Pulmonary artery endothelial cell (primary cell): ENCODE results near the gene EPS8L2. TPM values are rescaled to one million over a fixed set of nuclear protein-coding genes. Genes with fewer than 3 reads are reported as not detected.

Source experiments
- DNase-seq: peaks from one replicate; pipeline ENCODE4 v3.0.0-alpha.2; 2011; ENCODE audit warnings: low read depth, low spot score
- total RNA-seq: library from RNA; depleted of rRNA; stranded (reverse); fragments of >200 nt; gene quantifications from 2 replicates; pipeline ENCODE4 v1.2.3, GENCODE V29; 2014

The EPS8L2 gene
- 2.0 and 3.0 TPM in 2 replicates for total RNA-seq

DNA sequence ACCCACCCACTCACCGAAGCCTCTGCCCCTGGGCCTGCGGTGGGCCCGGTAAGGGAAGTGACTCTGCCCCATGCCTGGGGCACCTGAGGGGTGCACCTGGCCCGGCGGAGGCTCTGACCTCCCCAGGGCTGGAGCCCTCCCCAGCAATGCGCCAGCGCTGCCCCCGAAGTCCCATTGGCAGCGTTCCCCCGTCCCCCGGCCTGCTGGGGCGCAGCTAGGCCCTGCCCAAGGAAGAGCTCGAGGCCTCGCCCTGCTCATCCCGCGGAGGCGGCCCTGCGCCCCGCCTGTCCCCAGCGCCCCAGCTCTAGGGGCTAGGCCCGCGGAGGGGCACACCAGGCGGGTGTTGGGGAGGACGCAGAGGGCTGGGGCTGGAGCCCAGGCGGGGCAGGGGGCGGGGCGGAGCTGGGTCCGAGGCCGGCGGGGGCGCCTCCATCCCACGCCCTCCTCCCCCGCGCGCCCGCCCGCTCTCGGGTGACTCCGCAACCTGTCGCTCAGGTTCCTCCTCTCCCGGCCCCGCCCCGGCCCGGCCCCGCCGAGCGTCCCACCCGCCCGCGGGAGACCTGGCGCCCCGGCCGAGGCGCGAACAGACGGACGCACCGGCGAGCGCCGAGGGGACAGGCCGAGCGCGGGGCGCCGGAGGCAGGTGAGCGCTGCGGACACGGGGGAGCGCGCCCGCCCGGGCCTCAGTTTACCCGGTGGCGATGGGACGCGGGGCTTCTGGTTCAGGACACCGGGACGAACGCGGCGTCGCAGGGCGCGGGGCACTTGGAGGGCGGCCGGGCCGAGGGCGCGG is at the start of gene EPS8L2:
TSS of gene EPS8L2 (plus strand) at position 586 of the 793 bp plus-strand sequence. CDS start 3,177 bp downstream, outside the sequence.
- DNase-seq = no peak

DNA sequence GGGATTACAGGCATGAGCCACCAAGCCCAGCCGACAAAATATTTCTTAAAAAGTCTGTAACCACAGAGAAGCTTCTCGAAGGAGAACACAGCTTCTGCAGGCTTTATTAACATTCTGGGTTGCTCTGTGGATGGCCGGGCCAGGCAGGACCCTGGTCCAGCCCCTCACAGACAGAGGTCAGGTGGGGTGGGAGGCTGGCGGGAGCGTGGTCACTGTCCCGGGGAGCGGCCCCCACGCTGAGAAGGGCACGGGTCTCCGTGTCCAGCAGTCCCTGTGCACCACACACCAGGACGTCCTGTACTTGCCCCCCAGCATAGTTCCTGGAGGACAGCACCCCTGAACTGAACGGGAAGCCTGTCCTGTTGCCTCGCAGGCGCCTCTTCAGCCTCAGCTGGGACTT is 49.6 kb upstream of the EPS8L2 start:
- DNase-seq = no peak

DNA sequence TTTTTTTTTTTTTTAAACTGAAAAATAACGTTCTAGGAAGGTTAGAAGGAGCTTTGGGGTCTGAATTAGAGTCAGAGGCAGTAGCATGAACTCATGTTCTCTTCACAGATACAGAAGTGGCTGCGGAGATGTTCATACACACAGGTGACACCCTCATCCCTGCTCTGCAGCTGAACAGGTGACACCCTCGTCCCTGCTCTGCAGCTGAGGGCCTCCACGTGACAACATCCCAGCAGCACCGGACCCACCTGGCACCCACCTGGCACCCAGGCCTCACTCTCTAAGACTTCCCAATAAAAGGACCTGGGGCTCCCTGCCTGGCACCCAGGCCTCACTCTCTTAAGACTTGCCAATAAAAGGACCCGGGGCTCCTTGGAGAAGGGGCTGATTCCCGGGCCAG is 49.2 kb upstream of the EPS8L2 start:
- DNase-seq = no peak

DNA sequence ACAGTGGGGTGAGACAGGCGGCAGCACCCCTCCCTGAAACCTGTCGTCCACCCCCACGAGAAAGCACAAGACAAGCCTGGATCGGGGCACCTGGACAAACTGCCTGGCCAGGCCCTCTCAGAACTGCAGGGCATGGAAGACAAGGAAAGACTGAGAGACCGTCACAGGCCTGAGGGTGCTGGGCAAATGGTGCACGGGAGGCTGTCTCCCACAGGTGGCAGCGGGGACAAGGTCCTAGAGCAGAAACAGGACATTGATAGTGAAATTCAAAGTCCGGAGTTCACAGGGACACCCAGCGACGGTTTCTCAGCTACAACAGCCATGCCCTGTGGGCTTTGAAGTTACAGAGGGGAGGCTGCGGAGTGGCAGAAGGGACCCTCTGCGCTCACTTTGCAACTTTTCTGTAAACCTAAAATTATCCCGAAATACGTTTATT is 48.3 kb upstream of the EPS8L2 start:
- no peak for DNase-seq

DNA sequence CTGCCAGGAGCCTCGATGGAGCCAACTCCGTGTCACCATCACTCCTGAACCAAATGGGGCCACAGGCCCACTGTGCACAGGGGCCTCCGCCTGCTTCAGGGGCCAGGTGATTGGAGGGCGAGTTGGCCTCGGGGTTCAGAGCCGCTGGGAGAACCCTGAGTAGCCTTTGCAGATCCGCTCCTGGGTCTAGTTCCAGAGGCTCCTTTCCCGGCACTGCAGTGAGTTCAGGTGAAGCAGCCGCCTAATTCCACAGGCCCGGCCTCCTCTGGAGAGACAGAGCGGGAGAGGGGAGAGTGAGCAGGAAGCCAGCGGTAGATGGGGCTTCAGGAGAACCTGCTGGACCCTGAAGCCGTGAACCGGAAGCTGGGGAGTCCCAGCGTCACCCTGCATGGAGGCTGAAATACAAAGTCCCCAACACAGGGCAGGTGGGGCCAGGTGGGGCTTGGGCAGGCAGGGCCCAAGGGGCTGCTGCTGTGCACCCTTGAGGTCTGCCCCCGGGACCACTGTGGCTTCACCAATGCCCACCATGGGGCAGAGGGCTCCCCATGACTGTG is 46.4 kb upstream of the EPS8L2 start:
- DNase-seq = no peak

DNA sequence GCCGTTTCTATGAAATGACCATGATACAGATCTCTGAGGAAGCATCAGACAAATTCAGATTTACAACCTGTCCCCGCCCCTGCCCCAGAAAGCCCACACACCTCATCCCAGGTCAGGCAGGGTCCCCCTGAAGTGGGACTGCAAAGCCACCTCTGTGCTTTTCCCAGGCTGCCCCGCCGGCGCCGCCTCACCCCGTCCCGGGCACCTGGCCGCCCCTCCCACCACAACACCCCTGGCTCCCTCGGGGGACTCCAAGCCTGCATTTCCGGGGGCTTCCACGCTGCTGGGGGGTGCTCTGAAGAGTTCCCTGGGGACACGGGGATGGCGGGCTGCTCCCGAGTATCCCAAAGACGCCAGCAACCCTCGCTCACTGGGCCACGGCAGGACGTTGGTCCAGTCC is 45.8 kb upstream of the EPS8L2 start:
- DNase-seq = no peak

DNA sequence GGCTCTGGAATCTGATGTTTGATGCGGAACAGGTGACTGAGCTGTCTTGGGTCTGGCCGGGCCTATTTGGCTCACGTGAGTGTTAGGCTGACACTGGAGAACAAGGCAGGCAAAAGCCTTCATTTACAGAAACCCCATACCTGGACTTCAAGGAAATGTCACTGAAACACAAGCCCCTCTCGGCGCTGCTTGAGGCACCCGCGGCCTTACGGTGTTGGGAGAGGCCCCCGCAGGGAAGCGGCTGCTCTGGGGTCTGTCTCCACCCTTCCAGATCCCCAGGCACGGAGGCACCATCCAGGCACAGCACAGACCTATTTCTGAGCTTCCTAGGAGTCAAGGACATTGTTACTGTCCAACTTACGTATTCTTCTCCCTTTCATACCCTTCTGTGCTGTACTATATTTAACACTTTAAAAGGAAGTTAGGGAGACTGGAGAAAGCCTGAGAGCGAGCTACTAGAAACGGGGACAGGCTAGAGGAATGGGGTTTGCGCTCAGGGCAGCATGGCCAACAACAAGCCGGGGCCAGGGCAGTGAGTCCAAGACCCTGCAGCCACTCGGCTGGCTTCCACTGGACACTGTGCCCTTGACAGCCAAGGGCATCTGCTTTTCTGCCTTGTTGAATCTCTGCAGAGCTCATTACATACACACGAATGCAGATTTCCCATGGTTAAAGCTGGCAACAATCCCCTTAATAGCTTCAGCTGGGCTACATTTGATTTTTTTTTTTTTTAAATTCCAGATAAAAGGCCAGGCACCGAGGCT is 45.2 kb upstream of the EPS8L2 start:
- DNase-seq = no peak

DNA sequence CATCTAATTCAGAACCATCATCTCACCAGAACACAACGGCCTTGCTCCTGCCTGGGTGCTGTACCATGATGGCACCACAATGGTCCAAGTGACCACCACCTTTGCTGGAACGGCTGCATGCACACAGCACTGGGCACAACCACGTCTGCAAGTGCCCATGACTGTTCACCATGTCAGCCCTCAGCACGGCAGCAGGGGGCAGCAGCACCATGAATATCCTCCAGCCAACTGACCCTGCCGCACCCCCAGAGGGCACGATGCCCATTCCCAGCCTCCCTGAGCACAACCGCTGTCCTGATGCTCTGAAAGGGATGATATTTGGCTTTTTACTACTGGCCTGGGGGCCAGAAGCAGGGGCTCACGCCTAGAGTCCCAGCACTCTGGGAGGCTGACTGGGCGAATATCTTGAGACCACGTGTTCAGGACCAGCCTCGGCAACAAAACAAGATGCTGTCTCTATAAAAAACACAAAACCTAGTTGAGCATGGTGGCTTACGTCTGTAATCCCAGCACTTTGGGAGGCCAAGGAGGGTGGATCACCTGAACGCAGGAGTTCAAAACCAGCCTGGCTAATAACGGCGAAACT is 43.2 kb upstream of the EPS8L2 start:
- DNase-seq = peak; percentile 27

DNA sequence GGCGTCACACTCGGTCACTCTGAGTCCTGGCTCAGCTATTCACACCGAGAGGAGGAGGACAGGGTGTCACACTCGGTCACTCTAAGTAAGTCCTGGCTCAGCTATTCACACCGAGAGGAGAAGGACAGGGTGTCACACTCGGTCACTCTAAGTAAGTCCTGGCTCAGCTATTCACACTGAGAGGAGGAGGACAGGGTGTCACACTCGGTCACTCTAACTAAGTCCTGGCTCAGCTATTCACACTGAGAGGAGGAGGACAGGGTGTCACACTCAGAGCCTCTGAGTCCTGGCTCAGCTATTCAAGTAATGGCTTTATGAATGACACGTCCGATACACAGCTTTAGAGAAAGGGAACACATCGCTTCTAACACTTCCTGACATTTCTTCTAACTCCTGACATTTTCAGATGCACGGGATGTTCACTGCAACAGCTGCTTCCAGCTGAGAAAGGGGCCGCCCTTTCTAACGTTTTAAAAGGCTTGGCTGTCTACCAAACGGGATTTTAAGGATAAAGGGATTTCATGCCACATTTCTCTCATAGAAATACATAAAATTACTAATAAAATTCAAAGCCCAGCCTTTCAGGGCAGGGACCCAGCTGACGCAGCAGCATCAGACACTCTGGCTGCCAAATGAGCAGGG is 40.8 kb upstream of the EPS8L2 start:
- DNase-seq = no peak

DNA sequence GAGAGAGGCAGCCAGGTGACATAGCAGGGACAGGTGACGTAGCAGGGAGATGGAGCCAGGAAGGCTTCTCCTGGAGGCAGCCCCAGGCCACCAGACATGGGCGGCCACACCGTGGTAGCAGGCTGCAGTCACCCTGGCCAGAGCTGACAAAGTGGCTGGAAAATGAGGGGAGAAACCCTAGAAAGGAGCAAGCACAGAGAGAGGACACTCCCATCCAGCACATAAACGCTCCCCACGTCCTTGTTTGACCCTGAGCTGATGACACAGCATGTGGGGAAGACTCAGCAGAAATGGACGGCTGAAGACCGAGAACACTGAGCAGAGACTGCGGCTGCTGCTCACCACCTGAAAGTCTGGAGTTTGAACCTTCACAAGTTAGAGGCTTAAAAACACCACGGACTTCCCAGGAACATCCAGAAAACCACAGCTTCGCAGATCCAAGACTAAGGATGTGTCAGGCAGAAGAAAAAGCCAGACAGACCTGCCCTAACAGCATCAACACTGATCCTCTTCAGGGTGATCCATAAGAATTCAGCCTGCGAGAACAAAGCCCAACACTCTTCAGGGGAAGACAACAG is 40.2 kb upstream of the EPS8L2 start:
- DNase-seq = no peak

DNA sequence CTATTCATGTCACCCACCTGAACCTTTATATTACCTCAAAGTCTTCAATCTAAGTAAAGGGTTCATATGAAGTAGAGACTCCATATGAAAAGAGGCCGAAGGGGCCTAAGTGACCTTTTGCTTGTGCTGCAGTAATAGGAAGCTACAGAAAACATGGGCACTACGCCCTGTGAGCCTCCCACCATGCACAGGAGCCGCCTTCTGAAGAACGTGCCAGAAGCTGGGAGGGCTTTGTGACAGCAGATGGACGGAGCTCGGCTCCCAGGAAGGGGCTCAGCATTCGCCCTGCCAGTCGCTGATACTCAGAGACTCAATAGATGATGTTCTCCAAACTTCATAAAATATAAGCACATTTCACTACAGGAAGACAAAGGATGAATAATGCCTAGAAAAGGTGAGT is 32.2 kb upstream of the EPS8L2 start:
- DNase-seq = no peak

DNA sequence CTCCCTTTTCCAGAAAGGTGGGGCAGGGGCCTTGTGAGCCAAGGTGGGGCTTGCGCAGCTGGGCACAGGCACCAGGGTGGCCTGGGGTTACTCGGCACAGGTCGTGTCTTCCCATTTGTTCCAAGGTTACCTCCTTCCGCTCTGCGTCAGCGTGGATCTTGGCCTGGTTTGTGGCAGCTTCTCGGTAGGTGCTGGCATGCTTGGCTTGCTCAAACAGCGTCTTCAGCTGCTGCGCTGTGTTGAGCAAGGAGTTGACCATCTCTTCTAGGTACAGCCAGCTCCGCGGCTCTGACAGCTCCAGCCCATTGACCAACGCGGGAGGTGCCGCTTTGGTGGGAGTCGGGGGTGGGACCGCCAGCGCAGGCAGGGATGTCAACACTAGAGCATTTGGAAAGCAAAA is 31.6 kb upstream of the EPS8L2 start:
- no peak for DNase-seq

DNA sequence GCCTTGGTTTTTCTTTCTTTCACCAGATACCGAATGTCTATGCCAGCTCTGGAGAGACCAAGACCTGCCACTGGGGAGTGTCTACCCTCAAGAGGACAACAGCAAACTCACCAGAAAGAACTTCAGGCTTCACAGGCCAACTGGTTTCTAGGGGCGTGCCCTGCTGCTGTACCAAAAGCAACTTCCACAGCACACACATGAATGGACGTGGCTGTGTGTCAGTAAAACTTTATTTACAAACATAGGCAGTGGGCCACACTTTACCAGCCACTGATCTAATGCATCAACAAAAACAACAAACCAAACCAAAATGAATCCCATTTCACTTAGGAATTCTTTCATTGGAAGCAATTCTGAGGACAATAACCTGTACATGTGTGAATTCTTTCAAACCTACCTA is 27.7 kb upstream of the EPS8L2 start:
- no peak for DNase-seq

DNA sequence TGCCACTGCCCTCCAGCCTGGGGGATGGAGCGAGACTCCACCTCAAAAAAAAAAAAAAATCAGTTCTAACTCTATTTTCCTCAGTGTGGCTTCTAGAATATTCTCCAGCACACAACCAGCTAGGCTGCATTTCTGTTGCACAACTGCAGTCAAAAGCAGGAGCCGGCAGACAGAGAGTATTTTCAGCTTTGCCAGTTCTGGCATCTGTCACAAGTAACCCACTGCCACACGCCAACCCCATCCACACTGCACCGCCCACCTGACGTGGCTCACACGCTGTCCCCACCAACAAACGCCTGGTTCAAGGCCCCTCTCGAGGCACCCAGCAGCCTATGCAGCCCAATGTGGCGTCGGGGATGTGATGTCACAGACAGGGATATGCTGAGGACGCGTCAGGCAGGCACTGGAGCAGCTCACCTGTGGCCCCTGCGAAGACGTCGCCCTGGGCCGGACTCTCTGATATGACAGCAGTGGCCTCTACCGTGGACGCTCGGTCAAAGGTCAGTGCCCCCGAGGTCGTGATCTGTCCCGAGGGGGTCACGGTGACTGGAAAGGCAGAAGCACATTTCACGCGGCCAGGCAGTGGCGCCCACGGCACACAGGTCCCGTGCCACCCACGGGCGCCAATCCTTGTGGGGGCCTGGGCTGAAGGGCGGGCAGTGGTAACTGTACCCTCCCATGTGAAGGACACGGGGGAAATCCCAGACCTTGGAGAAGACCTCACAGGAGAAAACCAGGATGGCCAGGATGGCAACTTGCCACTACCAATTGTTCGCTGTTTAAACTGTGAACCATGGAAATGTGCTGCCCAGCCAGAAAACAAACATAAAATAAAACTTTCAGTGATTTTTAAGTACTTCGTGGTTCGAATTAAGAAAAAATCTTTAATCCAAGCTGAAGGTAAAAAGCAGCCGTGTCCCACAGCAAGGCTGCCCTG is 26.5 kb upstream of the EPS8L2 start:
- no peak for DNase-seq

DNA sequence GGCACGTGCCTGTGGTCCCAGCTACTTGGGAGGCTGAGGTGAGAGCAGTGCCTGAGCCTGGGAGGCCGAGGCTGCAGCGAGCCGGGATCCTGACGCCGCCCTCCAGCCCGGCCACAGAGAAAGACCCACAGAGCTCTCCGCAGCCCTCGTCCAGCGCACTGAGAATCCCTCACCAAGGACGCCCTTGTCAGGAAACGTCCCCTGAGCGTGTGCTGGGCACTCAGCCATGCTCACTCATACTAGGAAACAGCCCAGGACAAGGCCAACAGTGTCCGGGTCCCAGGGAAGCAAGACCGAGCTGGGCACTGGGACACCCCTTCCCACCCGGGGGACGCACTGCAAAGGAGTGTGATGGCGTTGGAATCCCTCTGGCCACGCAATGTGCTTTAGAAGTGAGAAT is 25.6 kb upstream of the EPS8L2 start:
- no peak for DNase-seq

DNA sequence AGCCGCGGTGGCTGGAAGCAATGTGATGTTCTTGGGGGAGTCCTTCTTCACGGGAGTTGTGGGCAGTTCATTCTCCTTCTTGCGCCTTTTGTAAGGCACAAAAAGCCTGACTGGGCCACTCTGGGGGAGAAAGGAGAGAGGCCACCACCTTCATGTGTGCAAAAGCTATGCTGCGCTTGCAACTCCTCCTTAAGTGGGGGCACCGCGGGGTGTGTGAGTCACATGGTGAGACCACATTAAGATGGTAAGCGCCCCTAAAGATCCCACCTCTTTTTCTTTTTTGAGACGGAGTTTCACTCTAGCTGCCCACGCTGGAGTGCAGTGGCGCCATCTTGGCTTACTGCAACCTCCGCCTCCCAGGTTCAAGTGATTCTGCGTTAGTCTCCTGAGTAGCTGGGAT is 25.1 kb upstream of the EPS8L2 start:
- no peak for DNase-seq

DNA sequence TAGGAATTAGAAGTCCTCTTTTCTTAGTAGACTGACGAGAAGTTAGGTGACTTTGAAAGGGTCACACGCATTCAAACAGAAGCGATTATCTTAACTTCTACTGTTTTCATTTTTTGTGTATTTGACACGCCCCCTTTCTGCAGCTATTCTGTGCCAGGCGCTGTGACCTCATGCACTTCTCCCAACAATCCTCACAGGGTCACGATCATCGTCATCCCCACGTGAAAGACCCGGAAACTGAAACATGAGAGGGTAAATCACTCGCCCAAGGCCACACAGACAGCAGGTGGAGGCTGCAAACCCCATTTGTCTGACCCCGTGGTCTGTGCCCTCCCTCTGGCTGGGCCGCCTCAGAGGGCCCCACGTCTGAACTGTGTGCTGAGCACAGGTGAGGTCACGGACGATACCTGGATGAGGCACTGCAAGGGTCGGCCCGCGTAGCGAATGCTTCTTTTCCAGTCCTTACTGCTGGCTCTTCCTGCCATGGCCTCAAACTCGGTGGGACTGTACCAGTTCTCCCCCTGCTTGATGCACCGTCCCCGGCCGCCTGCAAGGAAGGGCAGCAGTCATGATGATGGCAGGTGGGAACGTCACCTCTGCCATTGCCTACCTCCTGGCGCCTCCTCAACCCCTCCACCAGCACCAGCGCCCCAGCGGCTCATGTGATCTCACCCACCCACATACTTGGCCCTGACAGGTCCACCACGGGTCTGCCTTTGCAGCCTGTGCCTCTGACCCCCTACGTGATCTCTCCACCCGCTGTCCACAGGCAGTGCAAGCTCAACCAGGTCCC is 19.4 kb upstream of the EPS8L2 start:
- DNase-seq = no peak

DNA sequence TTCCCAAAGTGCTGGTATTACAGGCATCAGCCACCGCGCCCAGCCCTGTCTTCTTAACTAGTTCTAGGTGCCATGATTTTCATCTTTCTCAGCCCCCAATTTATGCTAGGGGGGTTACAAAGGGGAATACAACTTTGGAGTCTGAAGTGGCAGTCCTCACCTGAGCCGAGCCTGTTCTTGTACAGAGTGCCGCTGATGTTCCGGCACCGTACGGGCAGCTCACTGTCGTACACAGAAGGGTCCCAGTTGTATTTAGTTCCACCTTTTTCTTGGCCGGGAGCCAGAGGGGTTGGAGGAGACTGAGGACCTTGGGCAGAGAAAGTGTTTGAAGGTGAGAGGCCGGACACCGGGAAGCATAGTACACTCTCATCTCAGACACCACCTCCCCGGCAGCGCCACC is 18.3 kb upstream of the EPS8L2 start:
- no peak for DNase-seq

DNA sequence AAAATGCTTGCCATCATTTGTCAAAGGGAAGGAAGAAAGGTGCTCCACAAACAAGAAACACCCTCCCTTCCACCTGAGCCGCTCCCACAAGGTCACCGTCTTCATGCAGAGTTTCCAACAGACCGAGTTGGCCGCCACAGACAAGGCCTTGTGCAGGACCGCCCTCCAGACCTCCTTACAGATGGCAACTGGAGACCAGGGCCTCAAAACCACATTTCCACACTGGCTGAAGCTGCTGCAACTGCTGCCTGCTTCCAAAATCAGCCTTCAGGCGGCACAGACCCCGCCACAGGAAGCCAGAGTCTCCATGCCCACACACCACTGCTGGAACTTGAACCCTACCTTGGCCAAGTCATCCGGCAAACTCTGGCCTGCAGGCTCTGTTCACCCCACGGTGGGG is 17.4 kb upstream of the EPS8L2 start:
- no peak for DNase-seq
